Left lung (tissue), 10 donors: ENCODE data around the gene VRK1. TPM values are rescaled to one million over a fixed set of nuclear protein-coding genes. Genes with fewer than 3 reads are reported as not detected.

Source experiments
- ATAC-seq: fragments of 200-7000 bp; cut with Tn5 transposase; one replicate; pipeline ENCODE4 v1.9.1; 2020; ENCODE audit warnings: moderate library complexity
- DNase-seq, 4 donors: peaks; one replicate each; pipeline ENCODE4 v3.0.0-alpha.2; 2013 to 2020
- H3K27ac ChIP-seq, 2 donors: fragments of 200-600 bp; sonication (generic) in 1 of 2; one replicate each; pipeline versions ENCODE4 v1.5.0 to v1.8.0; 2020 to 2021
- H3K27me3 ChIP-seq, 2 donors: fragments of 200-600 bp; sonication (generic) in 1 of 2; one replicate each; pipeline versions ENCODE4 v1.5.0 to v1.8.0; 2020 to 2021
- H3K36me3 ChIP-seq, 2 donors: fragments of 200-600 bp; sonication (generic) in 1 of 2; one replicate each; pipeline versions ENCODE4 v1.5.0 to v1.8.0; 2020 to 2021
- H3K4me1 ChIP-seq, 2 donors: fragments of 200-600 bp; one replicate each; pipeline ENCODE4 v1.8.0; 2021
- H3K4me3 ChIP-seq, 2 donors: fragments of 200-600 bp; sonication (generic) in 1 of 2; one replicate each; pipeline versions ENCODE4 v1.5.0 to v1.8.0; 2020 to 2021; ENCODE audit warnings: mild to moderate bottlenecking in 1 of 2
- H3K9me3 ChIP-seq, 2 donors: fragments of 200-600 bp; sonication (generic) in 1 of 2; one replicate each; pipeline versions ENCODE4 v1.5.0 to v1.8.0; 2020 to 2021
- CTCF ChIP-seq, 2 donors: fragments of 200-600 bp; sonication (generic) in 1 of 2; IDR thresholded peaks; one replicate each; pipeline versions ENCODE4 v1.5.0 to v1.8.0; 2021; ENCODE audit warnings: antibody characterized with exemption in 2 of 2
- intact Hi-C, 2 donors: fragments of 100-400 bp; cut with DNase I; formaldehyde crosslinking; loops; one replicate each; pipeline versions ENCODE4 v1.11.2 to v1.14.2; 2022
- polyA plus RNA-seq, 6 donors: library from polyadenylated mRNA; unstranded; fragments of 120-200 nt; gene quantifications; one replicate each; pipeline ENCODE4 v1.2.1, GENCODE V29; 2013; ENCODE audit not compliant: insufficient read length in 6 of 6
- total RNA-seq, 2 donors: library from RNA; stranded (reverse); fragmentation: NEBNext Ultra II Directional; extraction: Animal tissue kit (Norgen Biotek cat#: 25700); gene quantifications; one replicate each; pipeline ENCODE4 v1.2.1, GENCODE V29; 2021
- donor health status: DM: no; HTN: yes; CAD: no.
- donor health status: DM: no; HTN: no; CAD: no.

VRK1 gene
- total and polyA plus RNA-seq, 8 donors, result 9.7 to 26.1 (median 19.7) TPM

- no peak overlapping the region for H3K4me3 ChIP-seq
- H3K27ac ChIP-seq, result no peak overlapping the region
- no peaks in the 10 kb centered on the region for H3K36me3 ChIP-seq
- TF ChIP-seq CTCF (IDR thresholded peaks at IDR 0.05), result no peak
- ATAC-seq (no peak), DNase-seq (no peak)
- peaks cover 0 to 9% of the 10 kb centered on the region in 2 donors for H3K4me1 ChIP-seq
- peaks cover 0 to 15% of the 10 kb centered on the region in 2 donors for H3K9me3 ChIP-seq
- intact Hi-C loops, result no loop called here
- no peaks in the 10 kb centered on the region for H3K27me3 ChIP-seq
These were observed 112.7 kb downstream of the VRK1 start for GRCh38 chr14:96909841-96910364.

- no peak for DNase-seq
- Histone ChIP-seq H3K27me3 (no peaks in the 10 kb centered on the region), H3K9me3 (peaks cover 0 to 24% of the 10 kb centered on the region in 2 donors), H3K36me3 (no peaks in the 10 kb centered on the region), H3K4me3 (no peak overlapping the region), H3K27ac (no peak overlapping the region), H3K4me1 (no peaks in the 10 kb centered on the region)
- no peak for TF ChIP-seq CTCF (IDR thresholded peaks at IDR 0.05)
- no peak for ATAC-seq
- intact Hi-C loops, result no loop called here
These were observed 114.4 kb downstream of the VRK1 start for GRCh38 chr14:96911499-96912149.

GRCh38 chr14:96914571-96915128, 117.5 kb downstream of the VRK1 start:
- TF ChIP-seq CTCF (IDR thresholded peaks at IDR 0.05), result no peak
- H3K36me3 ChIP-seq, result no peaks in the 10 kb centered on the region
- no peak overlapping the region for H3K27ac ChIP-seq
- peaks cover 0 to 14% of the 10 kb centered on the region in 2 donors for H3K9me3 ChIP-seq
- DNase-seq (no peak), ATAC-seq (no peak)
- intact Hi-C loops, result no loop called here
- H3K4me1 ChIP-seq, result no peaks in the 10 kb centered on the region
- no peak overlapping the region for H3K4me3 ChIP-seq
- no peaks in the 10 kb centered on the region for H3K27me3 ChIP-seq

- intact Hi-C loops, result no loop called here
- ATAC-seq (no peak), DNase-seq (no peak)
- no peaks in the 10 kb centered on the region for H3K4me1 ChIP-seq
- H3K4me3 ChIP-seq, result no peak overlapping the region
- TF ChIP-seq CTCF (IDR thresholded peaks at IDR 0.05), result no peak
- no peaks in the 10 kb centered on the region for H3K36me3 ChIP-seq
- no peak overlapping the region for H3K27ac ChIP-seq
- peaks cover 0 to 9% of the 10 kb centered on the region in 2 donors for H3K9me3 ChIP-seq
- no peaks in the 10 kb centered on the region for H3K27me3 ChIP-seq
These were observed 118.3 kb downstream of the VRK1 start for GRCh38 chr14:96915478-96915877.

GRCh38 chr14:96916751-96917150, 119.6 kb downstream of the VRK1 start:
- no peak for DNase-seq
- H3K4me3 ChIP-seq, result no peak overlapping the region
- H3K36me3 ChIP-seq, result no peaks in the 10 kb centered on the region
- no peak for TF ChIP-seq CTCF (IDR thresholded peaks at IDR 0.05)
- intact Hi-C loops, result no loop called here
- H3K4me1 ChIP-seq, result no peaks in the 10 kb centered on the region
- H3K9me3 ChIP-seq, result peaks cover 0 to 13% of the 10 kb centered on the region in 2 donors
- H3K27me3 ChIP-seq, result no peaks in the 10 kb centered on the region
- no peak for ATAC-seq
- no peak overlapping the region for H3K27ac ChIP-seq
